Astrocyte of the spinal cord (primary cell): ENCODE data around the gene PRDM16.

Experiments used
- DNase-seq: peaks from one replicate; pipeline ENCODE4 v3.0.0; 2011; ENCODE audit warnings: low read depth, low spot score
- H3K4me3 ChIP-seq: 2 replicates; pipeline ENCODE4 v1.5.1; 2011; ENCODE audit warnings: low read depth, mild to moderate bottlenecking, low read length, moderate library complexity
- CTCF ChIP-seq: IDR thresholded peaks from 2 replicates; pipeline ENCODE4 v1.5.1; 2012; ENCODE audit warnings: low read depth, mild to moderate bottlenecking, low read length, inconsistent platforms
- in situ Hi-C: cut with HindIII; loops from 2 replicates; pipeline ENCODE4 v1.10.0; 2017; ENCODE audit warnings: low sequenced_read_pairs

The PRDM16 gene

GRCh38 chr1:3064296-3064850 is 4.6 kb upstream of the PRDM16 start:
- no peak for DNase-seq
- H3K4me3 ChIP-seq = no peak overlapping the region
- in situ Hi-C loops = loop anchor here (25.0 kb wide), 1 partner anchor 348 kb away; no protein-coding TSS in a partner anchor
- TF ChIP-seq CTCF = no peak

- H3K4me3 ChIP-seq = no peak overlapping the region
- DNase-seq = no peak
- in situ Hi-C loops = loop anchor here (25.0 kb wide), 1 partner anchor 347 kb away; no protein-coding TSS in a partner anchor
- no peak for TF ChIP-seq CTCF
Measured at GRCh38 chr1:3064901-3065300, 4.1 kb upstream of the PRDM16 start.

GRCh38 chr1:3065396-3065795 is 3.6 kb upstream of the PRDM16 start:
- in situ Hi-C loops = loop anchor here (25.0 kb wide), 1 partner anchor 347 kb away; no protein-coding TSS in a partner anchor

GRCh38 chr1:3065797-3066196 is 3.2 kb upstream of the PRDM16 start:
- in situ Hi-C loops = loop anchor here (25.0 kb wide), 1 partner anchor 347 kb away; no protein-coding TSS in a partner anchor
- no peak for DNase-seq
- H3K4me3 ChIP-seq = no peak overlapping the region
- TF ChIP-seq CTCF = no peak

More at GRCh38 chr1:3065396-3065795, 3.6 kb upstream of the PRDM16 start:
- no peak for TF ChIP-seq CTCF
- no peak for DNase-seq
- H3K4me3 ChIP-seq = no peak overlapping the region

GRCh38 chr1:3066250-3066711 is 2.7 kb upstream of the PRDM16 start:
- TF ChIP-seq CTCF = peak; percentile 52
- in situ Hi-C loops = loop anchor here (25.0 kb wide), 1 partner anchor 346 kb away; no protein-coding TSS in a partner anchor
- DNase-seq = no peak
- no peak overlapping the region for H3K4me3 ChIP-seq

GRCh38 chr1:3066826-3067225 is 2.2 kb upstream of the PRDM16 start:
- in situ Hi-C loops = loop anchor here (25.0 kb wide), 1 partner anchor 345 kb away; no protein-coding TSS in a partner anchor
- DNase-seq = no peak
- H3K4me3 ChIP-seq = no peak overlapping the region
- no peak for TF ChIP-seq CTCF
